ENCODE measurements around the gene SEPTIN1. TPM values are rescaled to one million over a fixed set of nuclear protein-coding genes. Genes with fewer than 3 reads are reported as not detected.
"Not testable (repeated sequence)": the region's sequence is repeated elsewhere in the genome, so short reads cannot be mapped to it uniquely, and the experiment has no call there.

Gene SEPTIN1
- total and polyA plus RNA-seq, 9 donors, result 0.46 to 8.2 (median 3.3) TPM

- intact Hi-C loops (cut with DNase I), result no loop called here
- 86 to 97% (median 90%) methylated on average over 3 of the region's 3 CpGs for WGBS, 3 donors
- DNase-seq, result no peak
Observed at GRCh38 chr16:30346286-30346685, 36.1 kb downstream of the SEPTIN1 start.

GRCh38 chr16:30343491-30343820, 38.9 kb downstream of the SEPTIN1 start:
- intact Hi-C loops (cut with DNase I); H3K9me3 ChIP-seq; H3K27ac ChIP-seq; H3K27me3 ChIP-seq; H3K4me3 ChIP-seq; DNase-seq; H3K4me1 ChIP-seq (ENCODE audit: insufficient read depth); H3K36me3 ChIP-seq: not testable (repeated sequence)
- WGBS, 3 donors, result 95 to 96% (median 95%) methylated on average over 11 of the region's 11 CpGs

More at GRCh38 chr16:30346286-30346685, 36.1 kb downstream of the SEPTIN1 start:
- TF ChIP-seq POLR2A (IDR thresholded peaks at IDR 0.05) (no peak), CTCF (IDR thresholded peaks at IDR 0.05) (no peak), EP300 (IDR thresholded peaks at IDR 0.05) (no peak)
- Histone ChIP-seq H3K9me3 (no peaks in the 10 kb centered on the region), H3K36me3 (no peaks in the 10 kb centered on the region), H3K27ac (no peak overlapping the region), H3K27me3 (no peaks in the 10 kb centered on the region), H3K4me3 (no peak overlapping the region), H3K4me1 (ENCODE audit: insufficient read depth) (no peaks in the 10 kb centered on the region)

- no peaks in the 10 kb centered on the region for H3K27me3 ChIP-seq
- 91 to 94% (median 92%) methylated on average over 31 to 32 of the region's 32 CpGs for WGBS, 3 donors
- no peaks in the 10 kb centered on the region for H3K4me1 ChIP-seq (ENCODE audit: insufficient read depth)
- no peak overlapping the region for H3K4me3 ChIP-seq
- no peaks in the 10 kb centered on the region for H3K36me3 ChIP-seq
- intact Hi-C loops (cut with DNase I), result no loop called here
- no peak for TF ChIP-seq CTCF (IDR thresholded peaks at IDR 0.05)
- TF ChIP-seq EP300 (IDR thresholded peaks at IDR 0.05), result no peak
- TF ChIP-seq POLR2A (IDR thresholded peaks at IDR 0.05), result no peak
- H3K27ac ChIP-seq, result no peak overlapping the region
- no peak for DNase-seq
- H3K9me3 ChIP-seq, result no peaks in the 10 kb centered on the region
Observed at GRCh38 chr16:30342751-30343490, 39.4 kb downstream of the SEPTIN1 start.

GRCh38 chr16:30341971-30342370, 40.4 kb downstream of the SEPTIN1 start:
- intact Hi-C loops (cut with DNase I); H3K4me1 ChIP-seq (ENCODE audit: insufficient read depth); H3K27ac ChIP-seq; H3K36me3 ChIP-seq; H3K27me3 ChIP-seq; DNase-seq; H3K9me3 ChIP-seq; H3K4me3 ChIP-seq: not testable (repeated sequence)
- WGBS, 3 donors, result 79 to 89% (median 83%) methylated on average over 8 of the region's 8 CpGs

- intact Hi-C loops (cut with DNase I), result no loop called here
- H3K36me3 ChIP-seq, result no peaks in the 10 kb centered on the region
- H3K27me3 ChIP-seq, result no peaks in the 10 kb centered on the region
- WGBS, 3 donors, result 87 to 95% (median 90%) methylated on average over 13 of the region's 13 CpGs
- H3K4me3 ChIP-seq, result no peak overlapping the region
- H3K9me3 ChIP-seq, result no peaks in the 10 kb centered on the region
- H3K27ac ChIP-seq, result no peak overlapping the region
- TF ChIP-seq POLR2A (IDR thresholded peaks at IDR 0.05) (no peak), CTCF (IDR thresholded peaks at IDR 0.05) (no peak), EP300 (IDR thresholded peaks at IDR 0.05) (no peak)
- peaks cover 5% of the 10 kb centered on the region for H3K4me1 ChIP-seq (ENCODE audit: insufficient read depth)
- DNase-seq, result no peak
Observed at GRCh38 chr16:30340621-30341020, 41.7 kb downstream of the SEPTIN1 start.

GRCh38 chr16:30338715-30339114, 43.6 kb downstream of the SEPTIN1 start:
- intact Hi-C loops (cut with DNase I), result not testable (repeated sequence)

GRCh38 chr16:30337964-30338357, 44.4 kb downstream of the SEPTIN1 start:
- intact Hi-C loops (cut with DNase I); H3K9me3 ChIP-seq; H3K27ac ChIP-seq; DNase-seq; H3K36me3 ChIP-seq; H3K4me3 ChIP-seq; H3K27me3 ChIP-seq; H3K4me1 ChIP-seq (ENCODE audit: insufficient read depth): not testable (repeated sequence)
- 89 to 97% (median 93%) methylated on average over 10 of the region's 10 CpGs for WGBS, 3 donors

More at GRCh38 chr16:30338715-30339114, 43.6 kb downstream of the SEPTIN1 start:
- not testable (repeated sequence) for DNase-seq; H3K4me1 ChIP-seq (ENCODE audit: insufficient read depth); H3K9me3 ChIP-seq; H3K27me3 ChIP-seq; H3K36me3 ChIP-seq; H3K27ac ChIP-seq; H3K4me3 ChIP-seq
- WGBS, 3 donors, result 30 to 42% (median 35%) methylated on average over 5 of the region's 5 CpGs
